Measurements from ENCODE around the gene MAGI1.
"Not testable (repeated sequence)": the region's sequence is repeated elsewhere in the genome, so short reads cannot be mapped to it uniquely, and the experiment has no call there.

MAGI1 gene

DNA sequence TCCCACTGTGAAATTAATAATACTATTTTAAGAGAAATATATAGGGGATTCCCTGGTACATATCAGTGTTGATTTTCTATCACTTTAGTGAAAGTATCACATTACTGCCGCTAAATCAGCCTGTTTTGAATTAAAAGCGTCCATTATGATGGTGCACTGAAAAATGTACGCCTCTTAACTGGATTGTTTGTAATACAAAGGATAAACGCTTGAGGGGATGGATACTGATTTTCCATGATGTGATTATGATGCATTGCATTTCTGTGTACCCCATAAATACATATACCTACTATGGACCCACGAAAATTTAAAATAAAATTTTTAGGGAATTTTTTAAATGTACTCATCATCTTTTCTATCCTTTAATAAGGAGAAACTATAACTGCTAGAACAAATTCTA is 478.6 kb downstream of the MAGI1 start:
- Mint-ChIP-seq H3K9me3 (no peaks in the 10 kb centered on the region), H3K27me3 (no peaks in the 10 kb centered on the region), H3K36me3 (no peaks in the 10 kb centered on the region), H3K4me1 (no peaks in the 10 kb centered on the region), H3K4me3 (no peak overlapping the region), H3K27ac (no peak overlapping the region)
- ATAC-seq, result no peak

DNA sequence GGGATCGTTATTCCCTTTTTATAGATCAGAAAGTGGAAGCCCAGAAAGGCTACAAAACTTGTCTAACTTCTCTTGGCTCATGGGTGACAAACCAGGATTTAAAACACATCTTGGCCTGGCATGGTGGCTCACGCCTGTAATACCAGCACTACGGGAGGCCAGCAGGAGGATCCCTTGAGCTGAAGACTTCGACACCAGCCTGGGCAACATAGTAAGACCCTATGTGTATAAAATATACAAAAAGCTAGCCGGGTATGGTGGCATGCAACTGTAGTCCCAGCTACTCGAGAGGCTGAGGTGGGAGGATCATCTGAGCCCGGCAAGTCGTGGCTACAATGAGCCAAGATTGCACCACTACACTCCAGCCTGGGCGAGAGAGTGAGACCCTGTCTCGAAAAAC is 479.1 kb downstream of the MAGI1 start:
- Mint-ChIP-seq H3K27ac (no peak overlapping the region), H3K9me3 (no peaks in the 10 kb centered on the region), H3K4me3 (no peak overlapping the region), H3K36me3 (no peaks in the 10 kb centered on the region), H3K4me1 (no peaks in the 10 kb centered on the region), H3K27me3 (no peaks in the 10 kb centered on the region)
- ATAC-seq, result no peak

DNA sequence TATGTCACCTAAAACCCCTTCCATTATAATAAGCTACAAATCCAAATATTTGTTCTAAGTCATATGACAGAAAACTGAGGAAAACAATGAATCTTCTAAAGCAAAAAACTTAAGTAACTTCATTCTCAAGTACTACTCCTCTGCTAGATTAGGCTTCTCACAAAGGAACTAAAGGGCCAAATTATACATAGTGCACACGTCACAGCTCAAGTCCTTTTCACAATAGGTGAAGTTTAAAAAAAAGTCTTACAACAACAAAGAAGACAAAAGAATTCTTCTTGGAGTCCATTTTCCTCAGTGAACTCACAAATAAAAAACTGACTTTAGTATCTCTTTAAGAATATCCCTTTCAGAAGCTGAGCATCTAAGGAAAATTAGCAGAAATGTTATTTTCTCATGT is 479.9 kb downstream of the MAGI1 start:
- Mint-ChIP-seq H3K4me1 (no peaks in the 10 kb centered on the region), H3K9me3 (no peaks in the 10 kb centered on the region), H3K36me3 (no peaks in the 10 kb centered on the region), H3K4me3 (no peak overlapping the region), H3K27ac (no peak overlapping the region), H3K27me3 (no peaks in the 10 kb centered on the region)
- no peak for ATAC-seq

DNA sequence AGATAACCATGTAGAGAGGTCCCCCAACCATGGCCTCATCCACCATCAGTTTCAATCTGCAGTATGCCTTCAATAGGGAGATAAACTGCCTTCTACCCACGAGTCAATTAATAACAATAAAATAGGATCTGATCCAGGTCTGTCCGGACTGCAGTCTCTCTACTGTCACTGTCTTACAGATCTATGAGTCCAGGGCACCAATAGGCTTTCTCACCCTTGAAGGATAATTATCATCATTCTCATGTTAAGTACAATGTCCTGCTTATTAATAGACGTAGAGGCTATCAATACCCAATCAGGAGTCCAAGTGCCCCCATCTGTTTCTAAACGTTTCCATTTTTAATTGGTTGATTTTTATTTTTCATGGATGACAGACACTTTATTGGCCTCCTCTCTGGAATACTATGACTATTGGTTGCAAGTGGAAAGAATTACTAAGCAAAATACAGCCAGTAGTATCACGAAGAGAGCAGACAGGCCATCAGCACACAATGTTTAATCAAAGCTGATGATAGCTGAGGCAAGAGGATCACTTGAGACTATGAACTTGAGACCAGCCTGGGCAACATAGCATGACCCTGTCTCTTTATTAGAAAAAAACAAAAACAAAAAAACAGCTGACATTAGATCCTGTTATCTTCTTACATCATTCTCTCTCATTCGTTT is 480.7 kb downstream of the MAGI1 start:
- ATAC-seq, result no peak
- Mint-ChIP-seq H3K4me1 (no peaks in the 10 kb centered on the region), H3K27me3 (no peaks in the 10 kb centered on the region), H3K27ac (no peak overlapping the region), H3K36me3 (no peaks in the 10 kb centered on the region), H3K9me3 (no peaks in the 10 kb centered on the region), H3K4me3 (no peak overlapping the region)

DNA sequence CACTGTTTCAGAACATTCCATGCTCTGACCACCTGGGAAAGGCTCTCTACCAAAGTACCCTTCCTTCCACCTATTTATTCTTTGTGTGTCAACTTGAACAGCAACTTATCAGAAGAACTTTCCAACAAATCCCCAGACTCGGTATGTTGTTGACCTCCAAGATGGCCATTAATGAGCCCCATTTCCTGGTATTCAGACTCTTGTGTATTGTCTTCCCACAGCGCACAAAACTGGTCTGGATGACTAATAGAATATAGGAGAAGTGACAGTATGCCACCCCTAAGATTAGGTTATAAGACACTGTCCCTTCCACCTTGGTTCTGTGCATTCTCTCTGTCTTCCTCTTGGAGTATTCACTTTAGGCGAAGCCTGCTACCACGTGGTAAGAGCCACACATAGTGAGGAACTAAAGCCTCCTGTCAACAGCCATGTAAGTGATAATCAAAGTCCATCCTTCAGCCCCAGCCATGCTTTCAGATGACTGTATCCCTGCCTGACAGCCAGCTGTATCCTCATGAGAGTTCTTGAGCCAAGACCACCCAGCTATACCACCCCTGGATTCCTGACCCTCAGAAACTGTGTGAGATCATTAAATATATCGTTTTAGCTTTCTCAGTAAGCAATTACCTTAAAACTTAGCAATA is 481.7 kb downstream of the MAGI1 start:
- Mint-ChIP-seq H3K27ac (no peak overlapping the region), H3K4me1 (no peaks in the 10 kb centered on the region), H3K9me3 (no peaks in the 10 kb centered on the region), H3K4me3 (no peak overlapping the region), H3K27me3 (no peaks in the 10 kb centered on the region), H3K36me3 (no peaks in the 10 kb centered on the region)
- ATAC-seq, result no peak

DNA sequence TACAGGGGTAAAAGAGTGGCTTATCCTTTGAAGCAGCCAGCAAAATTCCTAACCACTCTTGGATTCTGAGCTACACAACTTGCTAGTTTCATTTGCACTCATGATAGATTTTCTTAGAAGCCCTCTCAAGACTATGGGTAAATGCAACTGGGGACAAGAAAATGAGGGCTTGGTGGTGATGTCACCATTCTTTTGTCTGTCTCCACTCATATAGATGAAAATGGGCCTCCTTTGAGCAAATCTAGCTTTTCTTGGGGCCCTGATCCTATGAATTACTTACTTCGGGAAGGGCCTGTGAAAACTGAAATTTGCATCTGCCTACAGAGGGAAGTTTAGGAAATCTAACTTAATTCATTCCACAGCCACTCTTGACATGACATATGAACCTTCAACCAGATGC is 486.3 kb downstream of the MAGI1 start:
- ATAC-seq, result no peak
- Mint-ChIP-seq H3K9me3 (no peaks in the 10 kb centered on the region), H3K27me3 (no peaks in the 10 kb centered on the region), H3K27ac (no peak overlapping the region), H3K4me3 (no peak overlapping the region), H3K4me1 (no peaks in the 10 kb centered on the region), H3K36me3 (no peaks in the 10 kb centered on the region)

DNA sequence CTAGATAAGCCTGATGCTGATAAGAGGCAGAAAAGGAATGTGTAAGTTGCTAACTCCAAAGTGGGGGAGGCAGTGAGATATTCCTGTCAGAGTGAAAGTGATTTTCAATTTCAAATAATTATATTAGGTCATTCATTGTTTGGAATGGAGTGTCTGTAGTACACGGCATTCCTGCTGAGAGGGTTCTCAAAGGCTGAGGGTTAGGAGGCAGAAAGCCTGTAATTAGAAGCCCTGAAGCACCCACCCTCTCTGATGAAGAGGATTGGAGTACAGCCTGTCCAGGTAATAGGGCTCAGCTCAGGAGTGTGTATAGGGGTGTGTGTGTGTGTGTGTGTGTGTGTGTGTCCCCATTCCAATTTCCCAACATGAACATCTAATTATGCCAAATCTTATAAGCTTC is 486.8 kb downstream of the MAGI1 start:
- Mint-ChIP-seq H3K4me3 (no peak overlapping the region), H3K27me3 (no peaks in the 10 kb centered on the region), H3K36me3 (no peaks in the 10 kb centered on the region), H3K9me3 (no peaks in the 10 kb centered on the region), H3K4me1 (no peaks in the 10 kb centered on the region), H3K27ac (no peak overlapping the region)
- ATAC-seq, result no peak

DNA sequence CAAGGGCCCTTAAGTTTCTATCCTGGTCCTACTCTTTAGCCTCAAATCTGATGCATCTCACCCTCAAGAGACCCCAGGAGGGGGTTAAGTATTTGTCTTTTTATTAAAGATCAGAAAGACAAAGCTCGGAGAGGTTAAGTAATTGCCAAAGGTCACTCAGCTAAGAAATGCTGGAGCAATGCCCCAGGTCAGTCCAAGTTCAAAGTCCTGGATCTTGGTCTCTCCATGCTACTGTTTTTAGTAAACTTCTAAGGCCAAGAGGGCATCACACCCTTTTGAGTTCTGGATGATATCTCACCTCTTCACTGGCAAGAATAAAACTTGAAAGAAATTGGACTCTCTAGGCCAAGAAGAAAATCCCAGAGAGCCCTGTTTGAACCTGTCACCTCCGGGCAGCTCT is 488.6 kb downstream of the MAGI1 start:
- Mint-ChIP-seq H3K27me3 (no peaks in the 10 kb centered on the region), H3K4me3 (no peak overlapping the region), H3K9me3 (peaks cover 3% of the 10 kb centered on the region), H3K4me1 (no peaks in the 10 kb centered on the region), H3K27ac (no peak overlapping the region), H3K36me3 (no peaks in the 10 kb centered on the region)
- ATAC-seq, result no peak

DNA sequence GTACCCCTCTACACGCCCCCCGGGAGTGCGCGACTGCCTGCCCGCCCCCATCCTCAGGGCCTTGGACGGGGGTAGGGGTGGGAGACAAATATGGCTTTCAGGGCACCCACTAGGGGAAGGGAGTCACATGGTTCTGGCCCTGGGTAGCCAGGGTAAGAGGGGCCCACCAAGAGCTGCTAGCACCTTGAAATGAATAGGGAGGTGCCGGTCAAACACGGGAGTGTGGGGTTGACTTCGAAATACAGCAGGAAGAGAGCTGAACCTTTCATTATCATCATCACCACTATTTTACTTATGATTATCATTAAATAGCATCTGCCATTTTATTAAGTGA is 489.1 kb downstream of the MAGI1 start:
- Mint-ChIP-seq H3K27me3 (no peaks in the 10 kb centered on the region), H3K4me3 (no peak overlapping the region), H3K4me1 (no peaks in the 10 kb centered on the region), H3K36me3 (no peaks in the 10 kb centered on the region), H3K27ac (no peak overlapping the region), H3K9me3 (peaks cover 3% of the 10 kb centered on the region)
- no peak for ATAC-seq

DNA sequence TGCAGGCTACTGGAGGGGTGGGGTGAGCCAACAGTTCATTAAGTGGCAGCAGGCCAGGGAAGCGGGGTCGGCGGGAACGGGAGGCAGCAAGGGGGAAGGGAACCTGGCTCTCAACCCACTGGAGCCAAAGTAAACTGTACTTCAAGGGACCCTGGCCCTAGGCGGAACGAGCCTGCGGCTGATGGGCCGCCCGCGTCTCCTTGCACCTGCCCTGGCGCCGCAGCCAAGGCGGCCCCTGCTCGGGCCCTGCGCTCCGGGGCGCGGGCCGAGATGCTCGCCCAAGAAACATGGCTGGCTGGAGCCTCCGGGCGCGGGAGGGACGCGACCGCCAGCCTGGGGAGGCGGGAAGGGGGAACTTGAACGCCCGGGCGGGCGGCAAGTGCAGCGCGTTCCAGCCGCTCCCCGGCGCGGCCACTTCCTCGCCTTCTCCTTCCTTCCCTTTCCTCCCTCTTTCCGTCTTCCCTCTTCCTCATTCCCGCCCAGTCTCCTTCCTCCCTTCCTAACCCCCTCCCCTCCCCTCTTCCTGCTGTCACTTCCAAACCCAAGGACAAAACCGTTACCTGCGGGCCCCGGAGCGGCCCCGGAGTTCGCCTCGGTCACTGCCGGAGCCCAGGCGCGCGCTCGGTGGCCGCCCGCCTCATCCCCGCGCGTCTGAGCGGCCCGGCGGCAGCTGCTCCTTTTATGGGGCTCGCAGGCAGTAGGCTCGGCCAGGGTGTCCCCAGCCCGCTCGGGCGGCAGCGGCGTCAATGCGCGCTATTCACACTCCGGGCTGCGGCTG is 489.7 kb downstream of the MAGI1 start:
- H3K4me3 Mint-ChIP-seq, result no peak overlapping the region
- no peak for ATAC-seq
- H3K27me3 Mint-ChIP-seq, result no peaks in the 10 kb centered on the region
- no peaks in the 10 kb centered on the region for H3K36me3 Mint-ChIP-seq
- H3K27ac Mint-ChIP-seq, result no peak overlapping the region
- no peaks in the 10 kb centered on the region for H3K4me1 Mint-ChIP-seq
- H3K9me3 Mint-ChIP-seq, result peaks cover 3% of the 10 kb centered on the region

DNA sequence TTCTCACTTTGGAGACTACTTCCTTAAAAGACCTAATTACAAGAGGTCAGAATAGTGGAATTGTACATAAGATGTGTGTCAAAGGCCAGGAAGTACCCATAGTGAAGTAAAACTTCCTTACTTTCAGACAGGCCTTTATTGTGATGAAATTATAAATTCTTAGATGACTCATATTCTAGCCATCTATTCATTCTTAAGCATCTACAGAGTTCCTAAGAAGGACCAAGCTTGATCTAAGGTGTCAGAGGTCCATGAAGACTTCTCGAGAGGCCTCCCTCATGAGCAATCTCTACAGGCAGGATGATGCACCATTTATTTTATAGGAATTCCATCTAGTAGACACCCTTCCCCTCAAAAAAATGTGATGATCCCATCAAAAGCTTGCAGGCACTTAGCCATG is 493.3 kb downstream of the MAGI1 start:
- ATAC-seq, result no peak
- Mint-ChIP-seq H3K27me3 (no peaks in the 10 kb centered on the region), H3K4me1 (no peaks in the 10 kb centered on the region), H3K27ac (no peak overlapping the region), H3K9me3 (peaks cover 3% of the 10 kb centered on the region), H3K36me3 (no peaks in the 10 kb centered on the region), H3K4me3 (no peak overlapping the region)

DNA sequence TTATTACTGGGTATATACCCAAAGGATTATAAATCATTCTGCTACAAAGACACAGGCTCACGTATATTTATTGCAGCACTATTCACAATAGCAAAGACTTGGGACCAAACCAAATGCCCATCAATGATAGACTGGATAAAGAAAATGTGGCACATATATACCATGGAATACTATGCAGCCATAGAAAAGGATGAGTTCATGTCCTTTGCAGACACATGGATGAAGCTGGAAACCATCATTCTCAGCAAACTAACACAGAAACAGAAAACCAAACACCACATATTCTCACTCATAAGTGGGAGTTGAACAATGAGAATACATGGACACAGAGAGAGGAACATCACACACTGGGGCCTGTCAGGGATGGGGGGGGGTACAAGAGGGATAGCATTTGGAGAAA is 495.3 kb downstream of the MAGI1 start:
- H3K36me3 Mint-ChIP-seq, H3K27ac Mint-ChIP-seq, ATAC-seq, H3K4me3 Mint-ChIP-seq, H3K27me3 Mint-ChIP-seq, H3K9me3 Mint-ChIP-seq, H3K4me1 Mint-ChIP-seq: not testable (repeated sequence)

DNA sequence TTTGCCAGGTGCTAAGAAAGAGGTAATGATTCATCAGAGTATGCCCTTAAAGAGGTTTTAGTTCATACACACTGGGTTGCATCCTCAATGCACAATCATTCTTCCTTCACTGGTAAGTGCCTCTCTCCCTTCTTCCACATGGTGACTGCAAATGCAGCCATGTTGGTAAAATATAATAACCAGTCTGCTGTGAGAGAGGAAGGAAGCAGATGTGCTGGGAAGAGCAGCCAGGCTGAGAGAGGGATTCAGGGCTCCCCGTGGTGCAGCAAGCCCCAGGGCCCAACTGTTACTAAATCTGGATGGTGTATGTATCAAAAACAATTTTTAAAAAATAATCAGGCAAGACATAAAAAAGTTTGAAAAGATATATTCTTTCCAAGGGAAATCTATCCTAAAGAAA is 498.1 kb downstream of the MAGI1 start:
- Mint-ChIP-seq H3K27me3 (no peaks in the 10 kb centered on the region), H3K9me3 (peaks cover 4% of the 10 kb centered on the region), H3K4me3 (no peak overlapping the region), H3K4me1 (no peaks in the 10 kb centered on the region), H3K36me3 (no peaks in the 10 kb centered on the region), H3K27ac (no peak overlapping the region)
- no peak for ATAC-seq

DNA sequence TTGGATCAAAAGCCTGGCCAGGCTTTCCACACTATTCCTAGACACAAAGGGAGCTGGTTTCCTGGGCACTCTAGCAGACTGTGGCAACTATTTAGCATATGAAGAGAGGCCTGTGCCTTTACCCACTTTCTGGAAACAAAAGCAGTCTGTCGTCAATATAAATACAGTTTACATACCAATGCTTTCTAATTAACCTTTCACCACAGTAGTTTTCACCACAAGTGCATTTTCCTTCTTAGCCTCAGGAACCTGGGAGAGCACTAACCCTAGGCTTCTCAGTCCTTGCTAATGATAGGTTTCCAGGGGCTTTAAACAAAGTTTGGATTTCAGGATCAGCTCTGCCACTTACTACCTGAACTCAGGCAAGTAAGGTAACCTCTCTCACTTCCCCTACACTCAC is 499.1 kb downstream of the MAGI1 start:
- Mint-ChIP-seq H3K9me3 (peaks cover 4% of the 10 kb centered on the region), H3K27me3 (no peaks in the 10 kb centered on the region), H3K4me3 (no peak overlapping the region), H3K4me1 (no peaks in the 10 kb centered on the region), H3K27ac (no peak overlapping the region), H3K36me3 (no peaks in the 10 kb centered on the region)
- no peak for ATAC-seq

DNA sequence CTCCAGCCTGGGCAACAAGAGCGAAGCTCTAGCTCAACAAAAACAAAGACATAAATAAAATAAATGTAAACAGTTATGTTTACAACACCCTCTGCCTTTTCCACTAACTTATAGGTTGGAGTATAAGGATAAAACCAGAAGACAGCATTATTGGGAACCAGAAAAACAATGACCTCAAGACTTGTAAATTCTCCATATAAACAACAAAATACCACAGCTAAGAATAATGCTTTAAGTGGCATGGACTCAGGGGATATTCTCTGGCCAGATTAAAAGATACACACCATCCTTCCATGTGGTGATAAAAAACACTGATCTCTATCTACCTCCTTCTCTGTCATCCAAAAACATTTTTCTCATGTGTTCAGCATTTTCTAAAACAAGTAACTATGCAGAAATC is 500.6 kb downstream of the MAGI1 start:
- H3K4me1 Mint-ChIP-seq, result no peaks in the 10 kb centered on the region
- no peak for ATAC-seq
- H3K27ac Mint-ChIP-seq, result no peak overlapping the region

DNA sequence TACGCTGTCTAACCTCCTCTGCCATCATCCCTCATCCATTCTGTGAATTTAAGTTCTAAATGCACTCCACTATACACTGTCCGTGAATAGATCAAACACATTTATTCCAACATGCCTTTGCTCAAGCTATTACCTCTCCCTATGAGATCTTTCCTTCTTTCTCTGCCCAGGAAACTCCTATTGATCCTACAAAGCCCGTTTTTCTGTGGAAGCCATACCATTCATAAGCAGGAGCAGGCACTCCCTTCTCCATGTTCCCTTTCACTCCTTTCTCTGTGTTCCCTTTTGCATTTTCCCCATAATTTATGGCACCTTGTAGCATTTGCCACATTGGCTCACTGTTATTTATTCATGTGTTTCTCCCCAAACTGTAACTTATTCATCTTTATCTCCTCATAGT is 501.6 kb downstream of the MAGI1 start:
- peaks cover 6% of the 10 kb centered on the region for H3K9me3 Mint-ChIP-seq
- no peaks in the 10 kb centered on the region for H3K27me3 Mint-ChIP-seq
- H3K4me1 Mint-ChIP-seq, result no peaks in the 10 kb centered on the region
- no peak overlapping the region for H3K27ac Mint-ChIP-seq
- no peak for ATAC-seq
- no peak overlapping the region for H3K4me3 Mint-ChIP-seq
- H3K36me3 Mint-ChIP-seq, result no peaks in the 10 kb centered on the region

More for the DNA sequence above, 500.6 kb downstream of the MAGI1 start:
- H3K36me3 Mint-ChIP-seq, result no peaks in the 10 kb centered on the region
- H3K9me3 Mint-ChIP-seq, result peaks cover 4% of the 10 kb centered on the region
- no peaks in the 10 kb centered on the region for H3K27me3 Mint-ChIP-seq
- no peak overlapping the region for H3K4me3 Mint-ChIP-seq
